ENCODE measurements around the gene PPP1R37.

Gene PPP1R37

GRCh38 chr19:45156751-45157150, 63.8 kb downstream of the PPP1R37 start:
- no peak for DNase-seq

GRCh38 chr19:45158503-45159209, 65.7 kb downstream of the PPP1R37 start:
- no peak for DNase-seq

GRCh38 chr19:45159210-45159970, 66.4 kb downstream of the PPP1R37 start:
- DNase-seq, result no peak

- DNase-seq, result no peak
These were observed 67.0 kb downstream of the PPP1R37 start for GRCh38 chr19:45159971-45160324.

- no peak for DNase-seq
These were observed 68.1 kb downstream of the PPP1R37 start, which contains the start of gene NKPD1 for GRCh38 chr19:45160870-45161737. Gene NKPD1 (minus strand): TSS chr19:45160982. CDS start chr19:45160150, 832 bp downstream.

GRCh38 chr19:45161738-45162607, 69.0 kb downstream of the PPP1R37 start:
- DNase-seq, result peak; percentile 20

GRCh38 chr19:45162608-45163143, 69.7 kb downstream of the PPP1R37 start:
- DNase-seq, result no peak

GRCh38 chr19:45163156-45163555, 70.2 kb downstream of the PPP1R37 start:
- no peak for DNase-seq

- no peak for DNase-seq
These were observed 70.9 kb downstream of the PPP1R37 start for GRCh38 chr19:45163751-45164460.

GRCh38 chr19:45164577-45165335, 71.8 kb downstream of the PPP1R37 start:
- peak; percentile 45 for DNase-seq

GRCh38 chr19:45166723-45167252, 73.8 kb downstream of the PPP1R37 start:
- DNase-seq, result no peak

GRCh38 chr19:45168767-45169351, 75.9 kb downstream of the PPP1R37 start:
- DNase-seq, result no peak

- no peak for DNase-seq
These were observed 76.6 kb downstream of the PPP1R37 start for GRCh38 chr19:45169602-45170001.

GRCh38 chr19:45170146-45171106, 77.4 kb downstream of the PPP1R37 start:
- no peak for DNase-seq

- DNase-seq, result no peak
These were observed 78.2 kb downstream of the PPP1R37 start for GRCh38 chr19:45171211-45171623.

- no peak for DNase-seq
These were observed 79.2 kb downstream of the PPP1R37 start for GRCh38 chr19:45172173-45172572.

GRCh38 chr19:45172611-45173208, 79.7 kb downstream of the PPP1R37 start:
- no peak for DNase-seq

- peak; percentile 27 for DNase-seq
These were observed 80.8 kb downstream of the PPP1R37 start for GRCh38 chr19:45173816-45174215.
